HG03159 (cell line): Measurements from ENCODE around the gene PI4K2A.

Source experiments
- ATAC-seq: cut with Tn5 transposase; IDR thresholded peaks from one replicate; pipeline ENCODE4 v1.9.1; 2021; ENCODE audit warnings: mild to moderate bottlenecking, moderate library complexity; ENCODE audit not compliant: unreplicated experiment

Gene PI4K2A

GRCh38 chr10:97703398-97704067, 63.1 kb downstream of the PI4K2A start:
- ATAC-seq = no peak

- ATAC-seq = no peak
These were observed 63.9 kb downstream of the PI4K2A start for GRCh38 chr10:97704341-97704740.

- no peak for ATAC-seq
These were observed 64.7 kb downstream of the PI4K2A start for GRCh38 chr10:97705006-97705670.

DNA sequence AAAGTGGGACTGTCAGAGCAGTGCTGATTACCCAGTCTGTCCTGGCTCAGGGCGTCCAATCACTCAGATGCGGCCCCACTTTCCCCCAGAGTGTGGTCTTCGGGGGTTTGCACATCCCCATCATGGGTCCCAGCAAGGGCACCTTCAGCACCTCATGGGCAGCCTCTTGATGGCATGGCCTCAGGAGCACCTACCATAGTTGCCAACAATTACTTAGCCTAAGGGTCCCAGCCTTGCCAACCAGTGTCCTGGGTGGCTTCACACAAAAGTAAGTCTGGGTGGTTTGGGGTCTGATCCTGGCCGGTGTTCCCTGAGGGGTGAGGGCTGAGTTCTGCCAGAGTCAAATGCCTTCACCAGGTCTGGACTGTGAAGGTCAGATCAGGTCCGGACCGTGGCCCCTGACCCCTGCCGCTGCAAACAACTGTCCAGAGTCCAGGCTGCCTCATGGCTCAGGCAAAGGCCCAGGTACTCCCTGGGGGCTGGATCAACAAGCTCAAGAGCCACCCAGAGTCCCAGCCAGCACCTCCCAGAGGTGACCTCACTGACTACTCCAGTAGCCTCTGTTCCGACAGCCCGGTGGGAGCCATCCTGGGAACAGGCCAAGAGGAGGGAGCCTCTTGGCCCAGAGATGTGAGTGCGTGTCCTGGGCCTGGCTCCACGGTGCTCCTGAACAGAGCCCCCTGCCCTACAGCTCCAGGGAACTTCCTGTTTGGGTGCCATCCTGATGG, 66.8 kb downstream of the PI4K2A start:
- ATAC-seq = no peak

GRCh38 chr10:97708167-97708566, 67.7 kb downstream of the PI4K2A start:
- ATAC-seq = no peak

DNA sequence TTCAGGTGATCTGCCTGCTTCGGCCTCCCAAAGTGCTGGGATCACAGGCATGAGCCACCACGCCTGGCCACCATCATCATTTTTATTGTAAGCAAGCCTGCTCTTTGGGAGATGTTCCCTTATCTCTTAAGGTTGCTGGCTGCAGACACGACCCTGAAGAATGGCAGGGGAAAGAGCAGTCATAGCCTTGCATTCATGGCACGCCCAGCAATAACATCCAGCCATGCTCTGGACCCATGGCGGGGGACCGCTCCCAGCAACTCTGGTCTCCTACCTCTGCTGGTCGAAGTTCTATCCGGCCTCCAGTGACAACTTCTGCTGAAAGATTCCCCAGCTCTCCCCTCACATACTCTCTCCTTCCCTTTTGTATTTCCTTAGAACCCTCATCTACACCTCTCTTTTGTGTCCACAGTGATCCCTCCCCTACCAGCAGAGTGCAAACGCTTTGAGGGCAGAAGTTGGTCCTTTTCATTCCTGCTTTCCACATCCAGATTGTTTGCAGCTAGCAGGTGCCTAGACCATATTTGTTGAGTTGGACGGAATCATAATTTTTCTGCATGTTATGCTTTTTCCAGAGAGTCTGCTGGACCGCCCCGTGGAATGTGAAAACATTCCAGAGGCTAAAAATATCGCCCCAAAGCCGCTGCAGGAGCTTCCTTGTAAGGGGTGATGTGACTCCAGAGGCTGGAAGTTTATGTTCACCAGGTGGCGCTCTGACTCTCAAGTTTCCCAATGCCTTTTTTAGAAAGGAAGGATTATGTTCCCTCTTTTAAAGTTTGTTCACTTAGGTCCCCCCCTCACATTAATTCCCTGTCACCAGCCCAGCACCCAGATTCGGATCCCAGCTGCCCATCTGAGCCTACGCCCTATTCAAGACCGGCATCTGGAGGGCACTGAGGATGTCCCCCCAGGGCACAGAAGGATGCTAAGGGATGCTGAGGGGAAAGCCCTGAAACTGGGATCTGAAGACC, 68.8 kb downstream of the PI4K2A start:
- ATAC-seq = no peak

- no peak for ATAC-seq
These were observed 71.4 kb downstream of the PI4K2A start for GRCh38 chr10:97711640-97712572.

GRCh38 chr10:97713339-97713825, 72.9 kb downstream of the PI4K2A start, which contains the start of gene MARVELD1:
MARVELD1 (plus strand) TSS chr10:97713730; CDS start chr10:97713877, 147 bp downstream.
- ATAC-seq = no peak

- peak; percentile 77 for ATAC-seq
These were observed 73.4 kb downstream of the PI4K2A start for GRCh38 chr10:97713826-97714400.

- ATAC-seq = peak; percentile 31
These were observed 74.2 kb downstream of the PI4K2A start for GRCh38 chr10:97714401-97715258.

GRCh38 chr10:97715259-97715874, 74.9 kb downstream of the PI4K2A start:
- ATAC-seq = no peak

- no peak for ATAC-seq
These were observed 77.2 kb downstream of the PI4K2A start for GRCh38 chr10:97717627-97718026.

DNA sequence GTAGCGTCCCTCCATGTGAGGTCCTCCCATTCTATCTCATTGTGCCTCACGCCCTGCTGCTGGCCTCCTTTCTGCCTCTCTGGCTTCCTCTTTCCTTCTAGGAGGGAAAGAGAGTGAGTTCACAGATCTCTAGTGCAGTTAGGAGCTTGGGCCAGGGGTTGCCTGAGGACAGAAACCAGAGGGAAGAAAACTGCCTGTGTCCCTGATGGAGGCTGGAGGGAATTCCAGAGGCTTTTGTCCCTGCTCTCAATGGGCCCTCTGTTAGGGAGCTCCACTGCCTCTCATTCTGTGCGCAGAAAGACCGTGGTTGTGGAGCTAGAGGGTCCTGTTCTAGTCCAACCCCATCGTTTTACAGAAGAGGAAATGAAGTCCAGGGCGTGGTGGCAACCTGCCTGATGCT, 77.7 kb downstream of the PI4K2A start:
- ATAC-seq = no peak

DNA sequence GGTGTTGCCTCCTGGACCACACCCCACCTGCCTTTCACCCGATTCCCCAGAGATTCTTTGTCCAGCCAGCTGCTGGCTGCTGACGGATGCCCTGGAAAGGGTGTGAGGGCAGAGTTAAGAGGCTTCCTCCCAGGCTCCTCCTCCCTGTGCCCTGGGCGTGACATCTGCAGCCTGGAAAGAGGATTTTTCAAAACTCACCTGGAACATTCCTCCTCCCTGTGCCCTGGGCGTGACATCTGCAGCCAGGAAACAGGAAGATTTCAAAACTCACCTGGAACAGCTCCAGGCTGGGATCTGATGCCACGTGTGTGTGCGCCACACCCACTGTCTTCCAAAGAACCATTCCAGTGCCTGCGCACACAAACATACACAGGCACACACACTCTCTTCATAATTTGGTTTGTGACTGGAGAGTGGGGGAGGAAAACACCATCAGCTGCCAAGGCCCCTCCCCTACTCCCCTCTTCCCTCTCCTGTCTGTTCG, 78.2 kb downstream of the PI4K2A start:
- ATAC-seq = no peak

DNA sequence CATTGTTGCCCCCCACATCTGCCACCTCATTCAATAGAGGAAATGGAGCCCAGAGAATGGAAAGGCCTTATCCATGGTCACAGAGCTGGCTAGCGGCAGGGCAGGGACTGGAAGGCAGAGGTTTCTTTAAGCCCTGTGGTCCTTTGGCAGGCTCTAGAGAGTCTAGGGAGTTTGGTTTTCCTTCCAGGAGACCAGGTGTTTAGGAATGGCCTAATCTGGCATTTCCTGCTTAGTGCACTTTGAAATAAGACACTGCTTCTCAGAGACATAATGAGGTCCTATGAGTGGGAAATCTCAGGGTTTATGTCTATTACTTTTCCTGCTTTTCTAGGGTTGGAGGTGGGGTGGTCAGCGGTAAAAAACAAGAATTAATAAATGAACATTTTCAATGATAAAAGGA, 79.1 kb downstream of the PI4K2A start:
- no peak for ATAC-seq

DNA sequence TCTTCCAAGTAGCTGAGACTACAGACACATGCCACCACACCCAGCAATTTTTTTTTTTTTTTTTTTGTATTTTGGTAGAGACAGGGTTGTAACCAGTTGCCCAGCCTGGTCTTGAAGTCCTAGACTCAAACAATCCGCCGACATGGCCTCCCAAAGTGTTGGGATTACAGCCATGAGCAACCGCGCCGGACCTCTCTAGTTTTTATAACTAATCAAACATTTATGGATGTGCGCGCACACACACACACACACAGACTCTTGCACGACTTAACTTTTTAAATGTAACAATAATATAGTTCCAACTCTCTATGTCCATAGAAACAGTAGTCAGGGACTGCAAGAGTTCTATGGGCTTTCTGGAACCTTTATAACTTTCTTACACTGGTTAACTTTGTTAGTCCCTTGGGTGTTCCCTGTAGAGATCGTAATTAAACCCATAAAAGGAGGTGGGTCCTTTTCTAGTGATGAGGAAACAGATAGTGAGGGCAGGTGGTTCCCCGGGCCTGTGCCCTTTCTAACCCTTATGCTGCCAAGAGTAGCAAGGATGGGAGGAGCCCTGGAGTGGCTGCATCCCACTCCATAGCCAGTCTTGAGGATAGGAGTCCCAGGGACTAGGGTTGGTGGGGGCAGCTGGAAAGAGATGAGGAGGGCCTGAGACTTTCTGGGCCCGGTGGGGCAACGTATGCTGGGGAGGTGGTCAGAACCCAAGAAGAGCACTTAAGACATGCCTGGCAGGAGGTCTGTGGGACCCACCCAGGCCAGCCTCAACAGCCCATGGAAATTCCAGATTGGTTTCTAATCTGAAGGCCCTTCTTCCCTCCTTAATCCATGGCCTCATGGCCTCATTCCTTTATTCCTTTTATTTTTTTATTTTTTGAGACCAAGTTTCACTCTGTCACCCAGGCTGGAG, 81.7 kb downstream of the PI4K2A start:
- no peak for ATAC-seq

- no peak for ATAC-seq
These were observed 82.5 kb downstream of the PI4K2A start for GRCh38 chr10:97723001-97723400.
